Omental fat pad (tissue), 4 donors: ENCODE data around the gene KCNIP1. TPM values are rescaled to one million over a fixed set of nuclear protein-coding genes. Genes with fewer than 3 reads are reported as not detected.
"Not testable (repeated sequence)": the region's sequence is repeated elsewhere in the genome, so short reads cannot be mapped to it uniquely, and the experiment has no call there.

Experiments used
- ATAC-seq: fragments of 150-250 bp; one replicate; pipeline ENCODE4 v1.9.1; 2016; ENCODE audit warnings: mild to moderate bottlenecking, moderate library complexity; ENCODE audit not compliant: low FRiP score
- DNase-seq: peaks from one replicate; pipeline ENCODE4 v3.0.0-alpha.2; 2019; ENCODE audit warnings: low spot score
- CTCF ChIP-seq, 3 donors: fragments of 450-650 bp; IDR thresholded peaks; one replicate each; pipeline ENCODE4 v1.5.1; 2016 to 2017; ENCODE audit warnings: antibody characterized with exemption in 3 of 3, mild to moderate bottlenecking in 3 of 3, moderate library complexity in 2 of 3
- total RNA-seq, 4 donors: library from RNA; depleted of rRNA; stranded (reverse); fragments of >200 nt; gene quantifications; one replicate each; pipeline ENCODE4 v1.1.0, GENCODE V29; 2016

The KCNIP1 gene
- total RNA-seq, 4 donors from 2014 or later = 0.25 TPM; not detected in 3

- TF ChIP-seq CTCF (IDR thresholded peaks at IDR 0.05) = no peak
- ATAC-seq (no peak), DNase-seq (no peak)
These were observed 247.0 kb downstream of the KCNIP1 start for GRCh38 chr5:170750791-170751190.

GRCh38 chr5:170751631-170752030, 247.8 kb downstream of the KCNIP1 start:
- no peak for TF ChIP-seq CTCF (IDR thresholded peaks at IDR 0.05)
- ATAC-seq (no peak), DNase-seq (no peak)

DNA sequence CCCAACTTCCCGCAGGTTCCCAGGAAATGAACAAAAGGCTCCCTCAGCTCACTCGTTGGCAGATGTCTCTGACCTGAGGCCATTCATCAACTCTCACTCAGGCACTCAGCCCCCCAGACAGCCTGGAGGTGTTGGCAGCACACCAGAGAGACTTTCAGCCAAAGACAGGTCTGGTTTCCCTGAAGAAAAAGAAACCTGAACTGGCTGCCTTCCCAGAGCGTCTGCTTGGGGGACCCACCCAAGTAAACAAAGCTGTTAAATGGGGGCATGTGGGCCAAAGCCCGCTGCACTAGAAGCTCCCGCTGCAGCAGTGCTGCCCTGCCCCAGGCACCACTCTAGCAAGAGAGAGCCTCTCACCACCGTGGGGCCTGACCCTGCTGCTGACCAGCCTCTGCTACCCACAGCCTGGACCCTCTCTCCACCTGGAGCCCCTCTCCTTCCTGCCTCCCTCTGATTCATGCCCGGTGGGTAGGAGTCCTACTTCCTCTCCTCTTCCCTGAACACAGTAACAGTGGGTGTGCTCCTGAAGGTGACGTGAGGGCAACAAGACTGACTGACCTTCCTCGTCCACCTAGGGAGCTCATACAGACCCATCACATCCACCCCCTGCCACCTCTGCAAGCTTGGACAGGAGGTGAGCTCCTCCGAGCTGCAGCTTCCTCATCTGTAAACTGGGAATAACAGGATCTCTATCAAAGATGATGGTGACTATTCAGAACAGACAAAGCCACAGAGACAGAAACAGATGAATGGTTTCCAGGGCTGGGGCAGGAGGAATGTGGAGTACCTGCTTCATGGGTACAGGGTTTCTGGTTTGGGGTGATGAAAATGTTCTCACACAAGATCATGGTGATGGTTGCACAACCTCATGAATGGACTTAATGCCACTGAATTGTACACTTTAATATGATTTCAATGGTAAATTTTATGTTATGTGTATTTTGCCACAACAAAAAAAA, 248.7 kb downstream of the KCNIP1 start:
- ATAC-seq (no peak), DNase-seq (no peak)
- no peak for TF ChIP-seq CTCF (IDR thresholded peaks at IDR 0.05)

DNA sequence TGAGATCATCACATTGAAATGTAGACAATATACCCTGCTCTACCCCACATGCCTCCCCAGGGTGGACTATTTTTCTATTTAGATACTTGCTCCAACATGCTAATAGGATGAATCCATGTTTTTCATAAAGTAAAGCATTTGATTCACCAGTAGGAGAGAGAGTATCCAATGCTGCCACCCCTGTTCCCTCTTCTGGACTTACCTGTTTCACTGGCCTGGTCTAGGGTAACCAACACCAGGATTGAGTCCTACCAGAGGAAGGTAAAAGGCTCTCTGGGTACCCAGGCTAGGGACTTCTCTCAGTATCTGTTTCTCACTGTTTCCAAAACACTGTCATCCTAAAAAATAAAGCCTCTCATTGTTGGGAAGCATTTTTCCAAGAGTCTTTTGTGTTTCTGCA, 249.5 kb downstream of the KCNIP1 start:
- no peak for TF ChIP-seq CTCF (IDR thresholded peaks at IDR 0.05)
- DNase-seq (no peak), ATAC-seq (no peak)

DNA sequence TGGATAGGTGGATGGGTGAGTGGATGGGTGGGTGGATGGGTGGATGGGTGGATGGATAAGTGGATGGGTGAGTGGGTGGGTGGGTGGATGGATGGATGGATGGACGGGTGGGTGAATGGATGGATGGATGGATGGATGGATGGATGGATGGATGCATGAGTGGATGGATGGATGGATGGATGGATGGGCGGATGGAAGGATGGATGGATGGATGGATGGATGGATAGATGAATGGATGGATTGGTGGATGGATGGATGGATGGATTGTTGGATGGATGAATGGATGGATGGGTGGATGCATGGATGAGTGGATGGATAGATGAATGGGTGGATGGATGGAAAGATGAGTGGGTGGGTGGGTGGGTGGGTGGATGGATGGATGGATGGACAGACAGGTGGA, 250.7 kb downstream of the KCNIP1 start:
- ATAC-seq, DNase-seq: not testable (repeated sequence)

DNA sequence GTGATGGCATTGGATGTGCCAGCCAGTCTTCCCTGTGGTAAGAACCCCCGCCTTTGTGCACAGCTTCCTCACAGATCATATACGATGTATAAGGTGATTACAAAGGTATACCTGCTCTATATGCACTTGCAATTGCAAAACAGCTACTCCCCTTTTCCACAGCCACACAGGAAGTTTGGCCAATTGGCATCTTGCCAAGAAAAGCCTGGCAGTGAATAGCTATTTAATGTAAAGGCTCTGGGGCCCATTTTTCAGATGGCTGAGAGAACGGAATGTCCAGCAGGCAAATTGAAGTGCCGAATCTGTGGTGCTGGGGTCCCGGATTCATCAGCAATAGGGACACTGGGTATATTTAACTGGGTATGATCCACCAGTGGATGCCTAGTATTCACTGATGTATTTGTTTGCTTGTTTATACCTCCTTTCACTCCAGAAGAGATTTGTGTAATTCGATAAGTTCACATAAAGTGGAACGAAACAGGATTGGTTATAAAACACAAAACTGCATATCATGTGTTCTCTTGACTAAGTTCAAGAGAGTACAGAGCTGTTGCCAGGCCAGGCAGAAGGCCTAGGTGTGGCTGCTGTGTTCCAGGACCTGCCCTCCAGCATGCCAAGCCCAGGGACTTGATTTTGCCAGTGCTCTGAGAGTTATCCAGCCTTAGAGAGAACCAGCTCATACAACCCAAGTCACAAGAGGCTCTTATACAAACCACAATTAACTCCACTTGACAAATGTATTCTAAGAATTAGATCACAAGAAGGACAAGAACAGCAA, 252.0 kb downstream of the KCNIP1 start:
- no peak for TF ChIP-seq CTCF (IDR thresholded peaks at IDR 0.05)
- DNase-seq (no peak), ATAC-seq (no peak)

DNA sequence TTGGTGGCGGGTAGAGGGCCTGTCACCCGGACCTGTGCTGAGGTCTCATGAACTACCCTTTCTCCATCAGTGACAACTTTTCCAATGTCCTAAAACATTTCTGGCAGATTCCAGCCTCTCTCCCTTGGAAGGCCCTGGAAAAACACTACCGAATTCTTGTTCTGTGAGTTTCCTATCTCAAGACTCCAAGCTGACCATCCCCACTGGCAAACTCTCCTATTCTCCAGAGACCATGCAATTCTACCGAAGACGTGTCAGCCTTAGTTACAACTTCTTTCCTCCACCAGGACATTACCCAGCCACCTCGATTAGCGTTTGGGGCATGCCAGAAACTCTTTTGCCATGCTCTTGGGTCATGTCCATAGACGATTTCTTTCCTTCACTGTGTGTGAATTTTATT, 252.9 kb downstream of the KCNIP1 start:
- DNase-seq (no peak), ATAC-seq (no peak)
- TF ChIP-seq CTCF (IDR thresholded peaks at IDR 0.05) = no peak
